ENCODE data around the gene FARSA.

DNA sequence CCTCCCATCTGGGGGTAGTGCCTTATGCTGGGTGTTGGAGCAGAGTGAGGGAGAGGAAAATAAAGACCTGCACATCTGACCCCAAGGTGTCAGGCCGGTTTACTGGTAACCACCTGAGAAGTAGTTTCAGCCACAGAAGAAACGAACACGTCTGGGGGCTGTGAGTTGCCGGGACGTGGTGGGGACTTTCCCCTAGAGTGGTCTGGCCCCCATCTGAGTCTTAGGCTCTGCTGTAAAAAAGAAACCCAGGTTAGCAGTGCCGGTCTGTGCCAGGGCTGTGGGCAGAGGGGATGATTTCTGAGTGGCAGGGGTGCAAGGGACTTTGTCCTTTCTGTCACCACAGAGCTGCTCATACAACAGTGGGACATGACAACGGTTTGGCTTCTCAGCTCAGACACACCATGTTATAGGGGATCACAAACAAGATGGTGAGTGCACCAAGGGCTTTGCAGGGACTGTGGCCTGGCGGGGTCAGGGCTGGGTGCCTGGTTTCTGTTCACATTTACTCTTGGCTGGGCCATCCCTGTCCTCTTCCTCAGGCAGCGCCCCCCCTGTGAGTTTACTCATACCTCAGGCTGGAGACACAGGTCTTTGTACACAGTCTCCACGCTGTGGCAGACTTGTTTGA is 33.5 kb downstream of the FARSA start:
- TF ChIP-seq, protein P1, sequence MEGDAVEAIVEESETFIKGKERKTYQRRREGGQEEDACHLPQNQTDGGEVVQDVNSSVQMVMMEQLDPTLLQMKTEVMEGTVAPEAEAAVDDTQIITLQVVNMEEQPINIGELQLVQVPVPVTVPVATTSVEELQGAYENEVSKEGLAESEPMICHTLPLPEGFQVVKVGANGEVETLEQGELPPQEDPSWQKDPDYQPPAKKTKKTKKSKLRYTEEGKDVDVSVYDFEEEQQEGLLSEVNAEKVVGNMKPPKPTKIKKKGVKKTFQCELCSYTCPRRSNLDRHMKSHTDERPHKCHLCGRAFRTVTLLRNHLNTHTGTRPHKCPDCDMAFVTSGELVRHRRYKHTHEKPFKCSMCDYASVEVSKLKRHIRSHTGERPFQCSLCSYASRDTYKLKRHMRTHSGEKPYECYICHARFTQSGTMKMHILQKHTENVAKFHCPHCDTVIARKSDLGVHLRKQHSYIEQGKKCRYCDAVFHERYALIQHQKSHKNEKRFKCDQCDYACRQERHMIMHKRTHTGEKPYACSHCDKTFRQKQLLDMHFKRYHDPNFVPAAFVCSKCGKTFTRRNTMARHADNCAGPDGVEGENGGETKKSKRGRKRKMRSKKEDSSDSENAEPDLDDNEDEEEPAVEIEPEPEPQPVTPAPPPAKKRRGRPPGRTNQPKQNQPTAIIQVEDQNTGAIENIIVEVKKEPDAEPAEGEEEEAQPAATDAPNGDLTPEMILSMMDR (conservative IDR thresholded peaks at IDR 0.05) = no peak
- TF ChIP-seq ZFX (IDR thresholded peaks at IDR 0.05) = no peak

Data from C4-2B (cell line).